ENCODE results near the gene ADAMTS17. TPM values are rescaled to one million over a fixed set of nuclear protein-coding genes. Genes with fewer than 3 reads are reported as not detected.

The ADAMTS17 gene
- total RNA-seq, 4 donors from 2014 or later = 5.0 to 16.2 (median 11.6) TPM

GRCh38 chr15:100245855-100246254 is 95.9 kb downstream of the ADAMTS17 start:
- DNase-seq (no peak), ATAC-seq (no peak)
- TF ChIP-seq, protein P1, sequence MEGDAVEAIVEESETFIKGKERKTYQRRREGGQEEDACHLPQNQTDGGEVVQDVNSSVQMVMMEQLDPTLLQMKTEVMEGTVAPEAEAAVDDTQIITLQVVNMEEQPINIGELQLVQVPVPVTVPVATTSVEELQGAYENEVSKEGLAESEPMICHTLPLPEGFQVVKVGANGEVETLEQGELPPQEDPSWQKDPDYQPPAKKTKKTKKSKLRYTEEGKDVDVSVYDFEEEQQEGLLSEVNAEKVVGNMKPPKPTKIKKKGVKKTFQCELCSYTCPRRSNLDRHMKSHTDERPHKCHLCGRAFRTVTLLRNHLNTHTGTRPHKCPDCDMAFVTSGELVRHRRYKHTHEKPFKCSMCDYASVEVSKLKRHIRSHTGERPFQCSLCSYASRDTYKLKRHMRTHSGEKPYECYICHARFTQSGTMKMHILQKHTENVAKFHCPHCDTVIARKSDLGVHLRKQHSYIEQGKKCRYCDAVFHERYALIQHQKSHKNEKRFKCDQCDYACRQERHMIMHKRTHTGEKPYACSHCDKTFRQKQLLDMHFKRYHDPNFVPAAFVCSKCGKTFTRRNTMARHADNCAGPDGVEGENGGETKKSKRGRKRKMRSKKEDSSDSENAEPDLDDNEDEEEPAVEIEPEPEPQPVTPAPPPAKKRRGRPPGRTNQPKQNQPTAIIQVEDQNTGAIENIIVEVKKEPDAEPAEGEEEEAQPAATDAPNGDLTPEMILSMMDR (IDR thresholded peaks at IDR 0.05 in 4 of 5, conservative IDR thresholded peaks at IDR 0.05 in 1 of 5) = no peak
- no peak for TF ChIP-seq POLR2A (IDR thresholded peaks at IDR 0.05)

GRCh38 chr15:100245487-100245820 is 96.3 kb downstream of the ADAMTS17 start:
- H3K27me3 ChIP-seq = no peaks in the 10 kb centered on the region
- no peak overlapping the region for H3K4me3 ChIP-seq
- in situ Hi-C loops (cut with MboI; ENCODE audit: low sequenced_read_pairs in 4 of 4) = loop anchor here in 1 of 4 donors (10.0 kb wide), 1 partner anchor 311 kb away; no protein-coding TSS in a partner anchor
- peaks cover 4 to 15% of the 10 kb centered on the region in 2 donors for H3K4me1 ChIP-seq
- no peaks in the 10 kb centered on the region for H3K36me3 ChIP-seq
- no peak for DNase-seq
- TF ChIP-seq POLR2A (IDR thresholded peaks at IDR 0.05) = no peak
- TF ChIP-seq, protein P1 (IDR thresholded peaks at IDR 0.05 in 4 of 5, conservative IDR thresholded peaks at IDR 0.05 in 1 of 5) = no peak
- no peak overlapping the region for H3K27ac ChIP-seq
- intact Hi-C loops (cut with DNase I; ENCODE audit: low total_unique reads) = no loop called here
- ATAC-seq = no peak
- no peaks in the 10 kb centered on the region for H3K9me3 ChIP-seq

More at GRCh38 chr15:100245855-100246254, 95.9 kb downstream of the ADAMTS17 start:
- no peaks in the 10 kb centered on the region for H3K36me3 ChIP-seq
- peaks cover 4 to 15% of the 10 kb centered on the region in 2 donors for H3K4me1 ChIP-seq
- H3K27ac ChIP-seq = no peak overlapping the region
- no peaks in the 10 kb centered on the region for H3K9me3 ChIP-seq
- in situ Hi-C loops (cut with MboI; ENCODE audit: low sequenced_read_pairs in 4 of 4) = loop anchor here in 1 of 4 donors (10.0 kb wide), 1 partner anchor 311 kb away; no protein-coding TSS in a partner anchor
- no peak overlapping the region for H3K4me3 ChIP-seq
- no peaks in the 10 kb centered on the region for H3K27me3 ChIP-seq
- intact Hi-C loops (cut with DNase I; ENCODE audit: low total_unique reads) = no loop called here

DNA sequence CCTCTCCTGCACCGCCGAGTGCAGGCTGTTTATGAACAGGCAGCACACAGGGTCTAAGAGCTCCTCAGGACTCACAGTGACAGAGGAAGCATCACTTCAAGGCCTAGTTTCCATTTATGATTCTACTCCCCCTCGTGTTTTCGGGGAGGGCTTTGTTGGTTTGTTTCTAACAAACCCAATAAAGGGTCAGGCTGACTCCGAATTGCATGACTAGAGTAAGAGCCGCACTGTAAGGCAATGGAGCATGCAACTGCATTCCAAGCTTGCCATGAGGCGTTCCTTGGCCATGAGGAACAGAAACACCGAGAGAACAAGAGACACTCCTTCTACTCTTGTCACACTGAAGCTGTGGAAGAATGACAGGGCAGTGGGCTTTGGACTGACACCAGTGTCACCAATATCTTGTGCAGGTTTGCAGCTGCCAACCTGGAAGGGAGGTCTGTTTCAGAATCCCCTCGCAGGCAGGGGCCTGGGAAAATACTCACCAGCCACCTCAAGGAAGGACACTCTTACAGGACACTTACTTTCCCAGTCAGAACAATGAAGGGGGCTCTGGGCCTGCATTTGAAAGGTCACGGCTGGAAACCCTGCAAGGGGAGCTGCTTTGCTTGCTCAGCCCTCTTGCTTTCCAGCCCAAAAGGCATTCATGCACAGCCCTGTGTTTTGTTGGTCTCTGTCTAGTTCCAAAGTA is 96.8 kb downstream of the ADAMTS17 start:
- in situ Hi-C loops (cut with MboI; ENCODE audit: low sequenced_read_pairs in 4 of 4) = loop anchor here in 1 of 4 donors (10.0 kb wide), 1 partner anchor 310 kb away; no protein-coding TSS in a partner anchor
- no peak for DNase-seq
- no peaks in the 10 kb centered on the region for H3K36me3 ChIP-seq
- no peaks in the 10 kb centered on the region for H3K9me3 ChIP-seq
- no peak for ATAC-seq
- peaks cover 4 to 15% of the 10 kb centered on the region in 2 donors for H3K4me1 ChIP-seq
- H3K27me3 ChIP-seq = no peaks in the 10 kb centered on the region
- intact Hi-C loops (cut with DNase I; ENCODE audit: low total_unique reads) = no loop called here
- TF ChIP-seq POLR2A (IDR thresholded peaks at IDR 0.05) = no peak
- TF ChIP-seq, protein P1 (IDR thresholded peaks at IDR 0.05 in 4 of 5, conservative IDR thresholded peaks at IDR 0.05 in 1 of 5) = no peak
- H3K27ac ChIP-seq = no peak overlapping the region
- no peak overlapping the region for H3K4me3 ChIP-seq

- no peak for TF ChIP-seq POLR2A (IDR thresholded peaks at IDR 0.05)
- TF ChIP-seq, protein P1 (IDR thresholded peaks at IDR 0.05 in 4 of 5, conservative IDR thresholded peaks at IDR 0.05 in 1 of 5) = no peak
- ATAC-seq (no peak), DNase-seq (no peak)
- no peaks in the 10 kb centered on the region for H3K36me3 ChIP-seq
- H3K4me3 ChIP-seq = no peak overlapping the region
- intact Hi-C loops (cut with DNase I; ENCODE audit: low total_unique reads) = no loop called here
- H3K4me1 ChIP-seq = peaks cover 4 to 15% of the 10 kb centered on the region in 2 donors
- no peak overlapping the region for H3K27ac ChIP-seq
- no peaks in the 10 kb centered on the region for H3K9me3 ChIP-seq
- H3K27me3 ChIP-seq = no peaks in the 10 kb centered on the region
- in situ Hi-C loops (cut with MboI; ENCODE audit: low sequenced_read_pairs in 4 of 4) = loop anchor here in 1 of 4 donors (10.0 kb wide), 1 partner anchor 308 kb away; no protein-coding TSS in a partner anchor
These were observed 98.8 kb downstream of the ADAMTS17 start for GRCh38 chr15:100242989-100243388.
